MM.1S (cell line): ENCODE measurements around the gene FUT2.

ENCODE experiments used
- DNase-seq: peaks from one replicate; pipeline ENCODE4 v3.0.0-alpha.2; 2015
- H2AFZ ChIP-seq: fragments of 300-600 bp; sonication (generic); 2 replicates; pipeline ENCODE4 v1.6.0; 2016; ENCODE audit warnings: antibody characterized with exemption, low read length
- H3F3A ChIP-seq: fragments of 300-600 bp; sonication (generic); 2 replicates; pipeline ENCODE4 v1.6.1; 2016; ENCODE audit warnings: mild to moderate bottlenecking, antibody characterized with exemption, low read length, moderate library complexity, mixed read lengths; ENCODE audit not compliant: insufficient read depth
- H3K27ac ChIP-seq: fragments of 300-600 bp; sonication (generic); 2 replicates; pipeline ENCODE4 v1.5.1; 2016; ENCODE audit warnings: mild to moderate bottlenecking, low read length
- H3K27me3 ChIP-seq: fragments of 300-600 bp; sonication (generic); replicated peaks from 2 replicates; pipeline ENCODE4 v1.6.0; 2016; ENCODE audit warnings: low read length; ENCODE audit not compliant: insufficient read depth
- H3K36me3 ChIP-seq: fragments of 300-600 bp; sonication (generic); replicated peaks from 2 replicates; pipeline ENCODE4 v1.6.1; 2016; ENCODE audit warnings: mild to moderate bottlenecking, low read length, mixed read lengths; ENCODE audit not compliant: insufficient read depth
- H3K4me1 ChIP-seq: fragments of 300-600 bp; sonication (generic); 2 replicates; pipeline ENCODE4 v1.6.1; 2016; ENCODE audit warnings: low read length, mixed read lengths
- H3K4me2 ChIP-seq: fragments of 300-600 bp; sonication (generic); 2 replicates; pipeline ENCODE4 v1.6.0; 2016; ENCODE audit warnings: low read depth, low read length
- H3K4me3 ChIP-seq: fragments of 300-600 bp; sonication (generic); 2 replicates; pipeline ENCODE4 v1.5.1; 2016; ENCODE audit warnings: low read length, mixed read lengths
- H3K79me2 ChIP-seq: fragments of 300-600 bp; sonication (generic); 2 replicates; pipeline ENCODE4 v1.6.1; 2016; ENCODE audit warnings: mixed run types, low read length, mixed read lengths
- H3K9ac ChIP-seq: fragments of 300-600 bp; sonication (generic); 2 replicates; pipeline ENCODE4 v1.6.1; 2016; ENCODE audit warnings: low read length, mixed read lengths
- H3K9me2 ChIP-seq: fragments of 300-600 bp; sonication (generic); replicated peaks from 2 replicates; pipeline ENCODE4 v1.6.1; 2016; ENCODE audit warnings: mild to moderate bottlenecking, low read length, mixed read lengths; ENCODE audit not compliant: insufficient read depth
- H3K9me3 ChIP-seq: fragments of 300-600 bp; sonication (generic); replicated peaks from 2 replicates; pipeline ENCODE4 v1.6.1; 2016; ENCODE audit warnings: mild to moderate bottlenecking, low read length, mixed read lengths; ENCODE audit not compliant: insufficient read depth
- H4K20me1 ChIP-seq: fragments of 300-600 bp; sonication (generic); 2 replicates; pipeline ENCODE4 v1.6.1; 2016; ENCODE audit warnings: mild to moderate bottlenecking, low read length, moderate library complexity, mixed read lengths; ENCODE audit not compliant: insufficient read depth
- EZH2 ChIP-seq: fragments of 300-600 bp; sonication (generic); optimal IDR thresholded peaks from 2 replicates; pipeline ENCODE3; 2017; ENCODE audit warnings: low read depth, mild to moderate bottlenecking, antibody characterized with exemption, low read length, mixed read lengths
- EZH2phosphoT487 ChIP-seq: fragments of 300-600 bp; sonication (generic); IDR thresholded peaks from 2 replicates; pipeline ENCODE4 v1.6.1; 2018; ENCODE audit warnings: antibody characterized with exemption, low read length
- TF ChIP-seq, protein P1 (sequence below): fragments of 300-600 bp; sonication (generic); IDR thresholded peaks from 2 replicates; pipeline ENCODE4 v1.5.1; 2016; ENCODE audit warnings: antibody characterized with exemption, low read length, mixed read lengths

The FUT2 gene

DNA sequence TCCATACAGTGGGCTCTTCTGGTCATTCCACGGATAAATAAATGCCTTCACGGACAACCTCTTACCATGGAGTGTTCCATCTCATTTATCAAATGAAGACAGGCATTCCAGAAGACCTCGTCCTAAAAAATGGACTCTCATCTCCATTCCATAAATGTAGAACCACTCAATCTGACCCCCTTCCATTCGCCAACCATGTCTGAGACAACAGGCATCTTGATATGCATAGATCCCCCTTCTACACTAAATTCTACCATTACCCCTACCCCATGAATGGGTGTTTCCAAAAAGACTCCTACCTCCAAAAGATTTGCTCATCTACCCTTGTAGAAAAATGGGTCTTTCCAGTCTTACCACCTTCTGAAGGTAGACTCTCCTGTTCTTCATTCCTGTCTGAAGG is 35.7 kb downstream of the FUT2 start:
- H3K79me2 ChIP-seq = no peaks in the 10 kb centered on the region

GRCh38 chr19:48734625-48735024 is 38.9 kb downstream of the FUT2 start:
- TF ChIP-seq, protein P1, sequence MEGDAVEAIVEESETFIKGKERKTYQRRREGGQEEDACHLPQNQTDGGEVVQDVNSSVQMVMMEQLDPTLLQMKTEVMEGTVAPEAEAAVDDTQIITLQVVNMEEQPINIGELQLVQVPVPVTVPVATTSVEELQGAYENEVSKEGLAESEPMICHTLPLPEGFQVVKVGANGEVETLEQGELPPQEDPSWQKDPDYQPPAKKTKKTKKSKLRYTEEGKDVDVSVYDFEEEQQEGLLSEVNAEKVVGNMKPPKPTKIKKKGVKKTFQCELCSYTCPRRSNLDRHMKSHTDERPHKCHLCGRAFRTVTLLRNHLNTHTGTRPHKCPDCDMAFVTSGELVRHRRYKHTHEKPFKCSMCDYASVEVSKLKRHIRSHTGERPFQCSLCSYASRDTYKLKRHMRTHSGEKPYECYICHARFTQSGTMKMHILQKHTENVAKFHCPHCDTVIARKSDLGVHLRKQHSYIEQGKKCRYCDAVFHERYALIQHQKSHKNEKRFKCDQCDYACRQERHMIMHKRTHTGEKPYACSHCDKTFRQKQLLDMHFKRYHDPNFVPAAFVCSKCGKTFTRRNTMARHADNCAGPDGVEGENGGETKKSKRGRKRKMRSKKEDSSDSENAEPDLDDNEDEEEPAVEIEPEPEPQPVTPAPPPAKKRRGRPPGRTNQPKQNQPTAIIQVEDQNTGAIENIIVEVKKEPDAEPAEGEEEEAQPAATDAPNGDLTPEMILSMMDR = no peak
- no peak for TF ChIP-seq EZH2phosphoT487
- TF ChIP-seq EZH2 = no peak
- H3K9me3 ChIP-seq = no peaks in the 10 kb centered on the region
- H3K9me2 ChIP-seq = no peaks in the 10 kb centered on the region
- no peak overlapping the region for H2AFZ ChIP-seq
- H3K36me3 ChIP-seq = no peaks in the 10 kb centered on the region
- H3K4me2 ChIP-seq = no peak overlapping the region
- peaks cover 68% of the 10 kb centered on the region for H3K27me3 ChIP-seq
- H3K9ac ChIP-seq = no peak overlapping the region
- no peaks in the 10 kb centered on the region for H4K20me1 ChIP-seq
- no peaks in the 10 kb centered on the region for H3K79me2 ChIP-seq
- DNase-seq = no peak
- no peak overlapping the region for H3K4me3 ChIP-seq
- no peaks in the 10 kb centered on the region for H3F3A ChIP-seq
- H3K4me1 ChIP-seq = no peaks in the 10 kb centered on the region
- H3K27ac ChIP-seq = no peak overlapping the region

More for the DNA sequence above, 35.7 kb downstream of the FUT2 start:
- Histone ChIP-seq H3K27ac (no peak overlapping the region), H3K4me3 (no peak overlapping the region), H3K27me3 (peaks cover 79% of the 10 kb centered on the region), H3K4me1 (no peaks in the 10 kb centered on the region), H3K4me2 (no peak overlapping the region), H3K9me3 (no peaks in the 10 kb centered on the region), H2AFZ (no peak overlapping the region), H3F3A (no peaks in the 10 kb centered on the region), H3K9ac (no peak overlapping the region), H3K36me3 (no peaks in the 10 kb centered on the region), H4K20me1 (no peaks in the 10 kb centered on the region), H3K9me2 (no peaks in the 10 kb centered on the region)
- TF ChIP-seq, protein P1 = no peak
- TF ChIP-seq EZH2phosphoT487 = no peak
- TF ChIP-seq EZH2 = no peak
- DNase-seq = no peak

GRCh38 chr19:48735031-48735615 is 39.4 kb downstream of the FUT2 start:
- peaks cover 73% of the 10 kb centered on the region for H3K27me3 ChIP-seq
- H3K36me3 ChIP-seq = no peaks in the 10 kb centered on the region
- H3K4me1 ChIP-seq = no peaks in the 10 kb centered on the region
- DNase-seq = no peak
- no peak overlapping the region for H3K4me2 ChIP-seq
- H3F3A ChIP-seq = no peaks in the 10 kb centered on the region
- no peaks in the 10 kb centered on the region for H3K79me2 ChIP-seq
- H2AFZ ChIP-seq = no peak overlapping the region
- H3K9me3 ChIP-seq = no peaks in the 10 kb centered on the region
- H3K9me2 ChIP-seq = no peaks in the 10 kb centered on the region
- TF ChIP-seq EZH2phosphoT487 (no peak), EZH2 (no peak)
- TF ChIP-seq, protein P1 = no peak
- no peak overlapping the region for H3K27ac ChIP-seq
- H3K9ac ChIP-seq = no peak overlapping the region
- no peaks in the 10 kb centered on the region for H4K20me1 ChIP-seq
- no peak overlapping the region for H3K4me3 ChIP-seq
